Bronchial epithelial cell (primary cell): ENCODE measurements around the gene SEMA3G. TPM values are rescaled to one million over a fixed set of nuclear protein-coding genes. Genes with fewer than 3 reads are reported as not detected.

ENCODE experiments used
- DNase-seq: peaks from one replicate; pipeline ENCODE4 v3.0.0-alpha.2; 2010; ENCODE audit warnings: low read depth
- FAIRE-seq: peaks from 2 replicates; lab custom pipeline; 2011; peaks lifted over from hg19 to GRCh38; lab: Jason Lieb, UNC
- H3K27me3 ChIP-seq: 2 replicates; pipeline ENCODE4 v1.5.1; 2011; ENCODE audit warnings: low read length; ENCODE audit not compliant: control insufficient read depth, insufficient read depth
- H3K36me3 ChIP-seq: 2 replicates; pipeline ENCODE4 v1.5.1; 2011; ENCODE audit warnings: low read length; ENCODE audit not compliant: control insufficient read depth, insufficient read depth
- H3K4me3 ChIP-seq: 2 replicates; pipeline ENCODE4 v1.5.1; 2011; ENCODE audit warnings: mild to moderate bottlenecking, low read depth, low read length, control low read depth
- CTCF ChIP-seq: IDR thresholded peaks from 2 replicates; pipeline ENCODE4 v1.5.1; 2011; ENCODE audit warnings: mild to moderate bottlenecking, moderate library complexity, low read length, control low read depth, inconsistent platforms; ENCODE audit not compliant: insufficient read depth, severe bottlenecking
- total RNA-seq: library from RNA; depleted of rRNA; stranded (reverse); fragments of >200 nt; gene quantifications from 2 replicates; pipeline ENCODE4 v1.2.1, GENCODE V29; 2014

SEMA3G gene
- total RNA-seq: under 0.01 and 0.13 TPM in 2 replicates

- Histone ChIP-seq H3K36me3 (no peaks in the 10 kb centered on the region), H3K4me3 (no peak within 1 kb of the TSS), H3K27me3 (no peaks in the 10 kb centered on the region)
- DNase-seq (peak; percentile 50), FAIRE-seq (no peak)
- peak; percentile 76 for TF ChIP-seq CTCF
Measured at GRCh38 chr3:52444860-52445793, at the start of gene SEMA3G. Gene SEMA3G, minus strand, starts transcription at chr3:52445103. Its CDS starts 76 bp downstream, at chr3:52445027.

- DNase-seq (no peak), FAIRE-seq (no peak)
- no peak for TF ChIP-seq CTCF
- Histone ChIP-seq H3K27me3 (no peaks in the 10 kb centered on the region), H3K4me3 (no peak overlapping the region), H3K36me3 (peaks cover 20% of the 10 kb centered on the region)
Measured at GRCh38 chr3:52494445-52494844, 49.5 kb upstream of the SEMA3G start.

GRCh38 chr3:52493232-52494017 lies 48.5 kb upstream of the SEMA3G start:
- FAIRE-seq: no peak
- peaks cover 26% of the 10 kb centered on the region for H3K36me3 ChIP-seq
- DNase-seq: no peak
- no peaks in the 10 kb centered on the region for H3K27me3 ChIP-seq
- TF ChIP-seq CTCF: no peak
- no peak overlapping the region for H3K4me3 ChIP-seq

- TF ChIP-seq CTCF: no peak
- no peaks in the 10 kb centered on the region for H3K27me3 ChIP-seq
- no peak overlapping the region for H3K4me3 ChIP-seq
- peaks cover 36% of the 10 kb centered on the region for H3K36me3 ChIP-seq
- no peak for DNase-seq
- no peak for FAIRE-seq
Measured at GRCh38 chr3:52492059-52492458, 47.2 kb upstream of the SEMA3G start.

GRCh38 chr3:52490939-52491526 lies 46.1 kb upstream of the SEMA3G start:
- DNase-seq (peak; percentile 22), FAIRE-seq (peak; percentile 64)
- Histone ChIP-seq H3K27me3 (no peaks in the 10 kb centered on the region), H3K4me3 (no peak overlapping the region), H3K36me3 (peaks cover 44% of the 10 kb centered on the region)
- no peak for TF ChIP-seq CTCF
